Testis (tissue), 3 donors: ENCODE measurements around the gene SHC2. TPM values are rescaled to one million over a fixed set of nuclear protein-coding genes. Genes with fewer than 3 reads are reported as not detected.

Experiments
- DNase-seq: peaks from one replicate; pipeline ENCODE4 v3.0.0-alpha.2; 2019
- H3K27ac ChIP-seq, 2 donors: fragments of 200-600 bp; sonication (generic); one replicate each; pipeline ENCODE4 v1.5.1; 2019
- H3K27me3 ChIP-seq: fragments of 200-600 bp; sonication (generic); one replicate; pipeline ENCODE4 v1.5.1; 2019
- H3K36me3 ChIP-seq: fragments of 200-600 bp; sonication (generic); one replicate; pipeline ENCODE4 v1.5.1; 2017; ENCODE audit warnings: low read depth; ENCODE audit errors: missing control alignments
- H3K4me1 ChIP-seq: fragments of 200-600 bp; sonication (generic); one replicate; pipeline ENCODE4 v1.5.1; 2019
- H3K4me3 ChIP-seq, 2 donors: fragments of 200-600 bp; sonication (generic); one replicate each; pipeline ENCODE4 v1.5.1; 2017 to 2019
- H3K9me3 ChIP-seq: fragments of 200-600 bp; sonication (generic); one replicate; pipeline ENCODE4 v1.5.1; 2017
- CTCF ChIP-seq, 3 experiments: fragments of 450-650 bp in 2 of 3; fragments of 200-600 bp in 1 of 3; sonication (generic) in 1 of 3; IDR thresholded peaks; one replicate each; pipeline ENCODE4 v1.5.1; 2016 to 2019; ENCODE audit warnings: antibody characterized with exemption in 3 of 3, mild to moderate bottlenecking in 2 of 3, moderate library complexity in 1 of 3
- POLR2A ChIP-seq: fragments of 450-650 bp; IDR thresholded peaks from one replicate; pipeline ENCODE4 v1.6.1; 2017; ENCODE audit warnings: antibody characterized with exemption, mild to moderate bottlenecking, moderate library complexity
- WGBS, 2 donors: methylation state at CpG; one replicate each; pipeline ENCODE4 v1.1.5; 2018; 5-methylcytosine and 5-hydroxymethylcytosine counted together
- intact Hi-C: fragments of 100-400 bp; cut with DNase I; formaldehyde crosslinking; loops from one replicate; pipeline ENCODE4 v1.15.1; 2023; ENCODE audit warnings: low total_unique reads
- polyA plus RNA-seq: library from polyadenylated mRNA; stranded (reverse); fragments of 350-450 nt; fragmentation: Illumina TruSeq; extraction: RNeasy Lipid Tissue Mini Kit (QIAGEN cat#74804); gene quantifications from one replicate; pipeline ENCODE4 v1.2.3, GENCODE V29; 2014; ENCODE audit warnings: low read depth, low replicate concordance; ENCODE audit not compliant: insufficient read depth
- total RNA-seq, 2 donors: library from RNA; depleted of rRNA; stranded (reverse); fragments of >200 nt; gene quantifications; one replicate each; pipeline ENCODE4 v1.2.3, GENCODE V29; 2016

SHC2 gene
- total and polyA plus RNA-seq, 3 donors from 2014 or later = 26.7 to 67.3 (median 57.8) TPM

- 47 to 53% methylated on average over 13 to 14 of the region's 14 CpGs for WGBS, 2 donors
- TF ChIP-seq CTCF (IDR thresholded peaks at IDR 0.05) = no peak
- TF ChIP-seq POLR2A = no peak
- Histone ChIP-seq H3K4me3 (no peak overlapping the region), H3K27me3 (no peaks in the 10 kb centered on the region), H3K4me1 (peaks cover 2% of the 10 kb centered on the region), H3K27ac (no peak overlapping the region), H3K36me3 (no peaks in the 10 kb centered on the region), H3K9me3 (no peaks in the 10 kb centered on the region)
- intact Hi-C loops = no loop called here
- DNase-seq = peak; percentile 60
These were observed 88.4 kb downstream of the SHC2 start for GRCh38 chr19:372306-372890.

DNA sequence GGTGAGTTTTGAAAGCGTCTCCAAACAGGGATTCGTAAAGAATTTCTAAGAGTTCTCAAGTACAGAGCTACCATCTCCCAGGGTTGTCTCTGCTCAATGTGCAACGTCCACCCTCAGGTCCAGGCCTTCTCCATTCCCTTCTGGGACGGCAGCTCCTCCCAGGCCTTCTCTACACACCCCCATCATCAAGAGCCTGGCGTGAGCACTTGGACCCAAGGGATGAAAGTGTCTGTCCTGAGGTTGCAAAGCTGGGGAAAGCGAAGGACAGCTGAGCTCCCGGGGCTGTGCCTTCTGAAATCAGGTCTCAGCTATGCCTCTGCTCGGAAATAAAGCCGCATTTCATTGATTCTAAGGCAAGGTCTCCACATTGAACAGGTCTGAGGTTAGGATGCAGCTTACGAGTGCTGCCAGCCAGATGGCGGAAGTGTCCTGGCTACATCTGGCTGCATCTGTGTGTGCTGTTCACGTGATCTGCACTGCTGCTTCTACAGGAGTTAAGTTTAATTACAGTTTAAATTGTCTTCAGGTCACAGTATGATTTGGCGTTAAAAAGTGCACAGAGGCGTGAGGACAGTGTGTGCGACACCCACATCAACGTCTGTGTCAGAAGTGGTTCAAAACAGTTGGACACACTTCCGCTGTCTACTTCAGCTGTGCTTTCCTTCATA, 89.2 kb downstream of the SHC2 start:
- DNase-seq = no peak
- Histone ChIP-seq H3K27me3 (no peaks in the 10 kb centered on the region), H3K36me3 (no peaks in the 10 kb centered on the region), H3K9me3 (no peaks in the 10 kb centered on the region), H3K27ac (no peak overlapping the region), H3K4me1 (peaks cover 2% of the 10 kb centered on the region), H3K4me3 (no peak overlapping the region)
- intact Hi-C loops = no loop called here
- TF ChIP-seq POLR2A (no peak), CTCF (IDR thresholded peaks at IDR 0.05) (no peak)
- WGBS, 2 donors = 57 to 61% methylated on average over 15 to 17 of the region's 17 CpGs

DNA sequence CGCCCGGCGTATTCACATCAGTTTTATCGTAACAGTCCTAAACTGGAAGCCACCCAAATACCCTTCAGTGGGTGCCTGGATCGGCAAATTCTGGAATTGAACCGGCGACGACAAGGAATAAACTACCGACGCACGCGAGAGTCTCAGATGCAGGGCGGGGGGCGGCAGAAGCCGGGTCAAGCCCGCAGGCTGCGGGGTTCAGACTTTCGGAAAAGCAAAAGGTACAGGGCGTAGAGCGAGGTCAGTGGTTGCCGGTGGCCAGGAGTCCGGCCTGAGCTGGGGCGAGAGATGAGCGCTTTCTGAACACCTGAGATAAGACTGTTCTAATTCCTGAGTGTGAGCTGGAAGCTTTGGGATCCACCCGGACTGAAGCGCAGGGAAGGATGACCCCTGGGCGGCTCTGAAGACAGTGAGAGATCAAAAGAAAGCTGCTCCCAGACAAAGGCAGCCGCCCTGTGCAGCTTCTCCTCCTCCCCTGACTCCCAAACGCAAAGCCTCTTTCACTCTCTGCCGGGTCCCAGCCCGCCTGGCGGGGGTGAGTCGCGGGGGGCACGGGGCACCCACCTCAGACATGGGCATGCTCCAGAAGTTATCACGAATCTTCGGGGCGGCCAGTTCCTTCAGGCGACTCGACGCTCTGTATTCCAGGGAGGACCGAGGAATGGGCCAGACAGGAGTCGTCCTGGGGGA, 90.0 kb downstream of the SHC2 start:
- intact Hi-C loops = no loop called here

DNA sequence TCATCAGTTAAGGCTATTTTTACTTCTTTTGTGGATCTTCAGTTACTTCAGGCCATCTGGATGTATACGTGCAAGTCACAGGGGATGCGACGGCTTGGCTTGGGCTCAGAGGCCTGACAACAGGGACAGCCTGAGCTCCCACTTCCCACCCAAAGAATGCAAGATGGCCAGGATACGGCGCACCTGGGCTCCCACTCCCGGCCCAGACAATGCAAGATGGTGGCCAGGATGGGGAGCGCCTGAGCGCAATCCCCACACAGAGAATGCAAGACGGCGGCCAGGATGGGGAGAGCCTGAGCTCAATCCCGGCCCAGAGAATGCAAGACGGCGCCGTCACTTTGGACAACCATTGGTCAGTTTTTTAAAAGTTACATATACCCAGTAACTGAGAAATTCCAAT, 91.0 kb downstream of the SHC2 start:
- no peaks in the 10 kb centered on the region for H3K36me3 ChIP-seq
- H3K4me1 ChIP-seq = peaks cover 2% of the 10 kb centered on the region
- DNase-seq = no peak
- no peak overlapping the region for H3K4me3 ChIP-seq
- WGBS, 2 donors = 95 to 98% methylated on average over 14 of the region's 14 CpGs
- H3K27me3 ChIP-seq = no peaks in the 10 kb centered on the region
- H3K9me3 ChIP-seq = no peaks in the 10 kb centered on the region
- TF ChIP-seq POLR2A (no peak), CTCF (IDR thresholded peaks at IDR 0.05) (no peak)
- intact Hi-C loops = no loop called here
- H3K27ac ChIP-seq = no peak overlapping the region

More for the DNA sequence above, 90.0 kb downstream of the SHC2 start:
- DNase-seq = no peak
- 77 to 80% methylated on average over 42 to 43 of the region's 43 CpGs for WGBS, 2 donors
- H3K36me3 ChIP-seq = no peaks in the 10 kb centered on the region
- no peaks in the 10 kb centered on the region for H3K27me3 ChIP-seq
- H3K9me3 ChIP-seq = no peaks in the 10 kb centered on the region
- TF ChIP-seq CTCF (IDR thresholded peaks at IDR 0.05) = no peak
- no peak for TF ChIP-seq POLR2A
- peaks cover 2% of the 10 kb centered on the region for H3K4me1 ChIP-seq
- no peak overlapping the region for H3K27ac ChIP-seq
- no peak overlapping the region for H3K4me3 ChIP-seq
